Activated naive CD8-positive, alpha-beta T cell (primary cell): ENCODE data around the gene CACNA1D.

ENCODE experiments used
- H3K27ac Mint-ChIP-seq: one replicate; pipeline ENCODE4 v1.8.0; 2021; ENCODE audit warnings: mixed read lengths
- H3K27me3 Mint-ChIP-seq: one replicate; pipeline ENCODE4 v1.8.0; 2021; ENCODE audit warnings: mixed read lengths
- H3K36me3 Mint-ChIP-seq: one replicate; pipeline ENCODE4 v1.8.0; 2021; ENCODE audit warnings: mixed read lengths
- H3K4me1 Mint-ChIP-seq: one replicate; pipeline ENCODE4 v1.8.0; 2021; ENCODE audit warnings: low read depth, mixed read lengths
- H3K4me3 Mint-ChIP-seq: one replicate; pipeline ENCODE4 v1.8.0; 2021; ENCODE audit warnings: mild to moderate bottlenecking, mixed read lengths
- H3K9me3 Mint-ChIP-seq: one replicate; pipeline ENCODE4 v1.8.0; 2021; ENCODE audit warnings: low read depth, mixed read lengths

Gene CACNA1D

GRCh38 chr3:53815651-53816050 is 321.2 kb downstream of the CACNA1D start:
- no peak overlapping the region for H3K27ac Mint-ChIP-seq

GRCh38 chr3:53816425-53816824 is 322.0 kb downstream of the CACNA1D start:
- Mint-ChIP-seq H3K36me3 (no peaks in the 10 kb centered on the region), H3K4me1 (no peaks in the 10 kb centered on the region), H3K4me3 (no peak overlapping the region), H3K9me3 (no peaks in the 10 kb centered on the region), H3K27ac (no peak overlapping the region), H3K27me3 (no peaks in the 10 kb centered on the region)

More at GRCh38 chr3:53815651-53816050, 321.2 kb downstream of the CACNA1D start:
- Mint-ChIP-seq H3K9me3 (no peaks in the 10 kb centered on the region), H3K4me3 (no peak overlapping the region), H3K27me3 (no peaks in the 10 kb centered on the region), H3K36me3 (no peaks in the 10 kb centered on the region), H3K4me1 (no peaks in the 10 kb centered on the region)

- Mint-ChIP-seq H3K9me3 (no peaks in the 10 kb centered on the region), H3K27me3 (no peaks in the 10 kb centered on the region), H3K27ac (no peak overlapping the region), H3K36me3 (no peaks in the 10 kb centered on the region), H3K4me3 (no peak overlapping the region), H3K4me1 (no peaks in the 10 kb centered on the region)
Measured at GRCh38 chr3:53817211-53817610, 322.8 kb downstream of the CACNA1D start.

GRCh38 chr3:53817809-53818208 is 323.4 kb downstream of the CACNA1D start:
- Mint-ChIP-seq H3K4me1 (no peaks in the 10 kb centered on the region), H3K36me3 (no peaks in the 10 kb centered on the region), H3K9me3 (no peaks in the 10 kb centered on the region), H3K27me3 (no peaks in the 10 kb centered on the region), H3K4me3 (no peak overlapping the region), H3K27ac (no peak overlapping the region)

- no peaks in the 10 kb centered on the region for H3K4me1 Mint-ChIP-seq
- no peak overlapping the region for H3K4me3 Mint-ChIP-seq
- no peaks in the 10 kb centered on the region for H3K36me3 Mint-ChIP-seq
- no peak overlapping the region for H3K27ac Mint-ChIP-seq
- H3K9me3 Mint-ChIP-seq: no peaks in the 10 kb centered on the region
- no peaks in the 10 kb centered on the region for H3K27me3 Mint-ChIP-seq
Measured at GRCh38 chr3:53818221-53819162, 324.1 kb downstream of the CACNA1D start.

GRCh38 chr3:53819163-53819868 is 324.9 kb downstream of the CACNA1D start:
- Mint-ChIP-seq H3K27ac (no peak overlapping the region), H3K4me3 (no peak overlapping the region), H3K36me3 (no peaks in the 10 kb centered on the region), H3K9me3 (no peaks in the 10 kb centered on the region), H3K4me1 (no peaks in the 10 kb centered on the region), H3K27me3 (no peaks in the 10 kb centered on the region)

GRCh38 chr3:53820084-53820483 is 325.7 kb downstream of the CACNA1D start:
- no peaks in the 10 kb centered on the region for H3K4me1 Mint-ChIP-seq

GRCh38 chr3:53820756-53821580 is 326.6 kb downstream of the CACNA1D start:
- H3K4me1 Mint-ChIP-seq: no peaks in the 10 kb centered on the region
- H3K4me3 Mint-ChIP-seq: no peak overlapping the region
- no peak overlapping the region for H3K27ac Mint-ChIP-seq
- H3K27me3 Mint-ChIP-seq: no peaks in the 10 kb centered on the region
- no peaks in the 10 kb centered on the region for H3K9me3 Mint-ChIP-seq
- no peaks in the 10 kb centered on the region for H3K36me3 Mint-ChIP-seq

More at GRCh38 chr3:53820084-53820483, 325.7 kb downstream of the CACNA1D start:
- Mint-ChIP-seq H3K9me3 (no peaks in the 10 kb centered on the region), H3K27me3 (no peaks in the 10 kb centered on the region), H3K27ac (no peak overlapping the region), H3K36me3 (no peaks in the 10 kb centered on the region), H3K4me3 (no peak overlapping the region)

- H3K9me3 Mint-ChIP-seq: no peaks in the 10 kb centered on the region
- no peak overlapping the region for H3K27ac Mint-ChIP-seq
- H3K4me1 Mint-ChIP-seq: no peaks in the 10 kb centered on the region
- no peak overlapping the region for H3K4me3 Mint-ChIP-seq
- H3K27me3 Mint-ChIP-seq: no peaks in the 10 kb centered on the region
- no peaks in the 10 kb centered on the region for H3K36me3 Mint-ChIP-seq
Measured at GRCh38 chr3:53821631-53822121, 327.3 kb downstream of the CACNA1D start.

GRCh38 chr3:53822331-53822741 is 327.9 kb downstream of the CACNA1D start:
- Mint-ChIP-seq H3K27ac (no peak overlapping the region), H3K36me3 (no peaks in the 10 kb centered on the region), H3K4me3 (no peak overlapping the region), H3K9me3 (no peaks in the 10 kb centered on the region), H3K27me3 (no peaks in the 10 kb centered on the region), H3K4me1 (no peaks in the 10 kb centered on the region)

GRCh38 chr3:53823026-53823955 is 328.9 kb downstream of the CACNA1D start:
- Mint-ChIP-seq H3K27me3 (no peaks in the 10 kb centered on the region), H3K4me3 (no peak overlapping the region), H3K4me1 (no peaks in the 10 kb centered on the region), H3K36me3 (no peaks in the 10 kb centered on the region), H3K27ac (no peak overlapping the region), H3K9me3 (no peaks in the 10 kb centered on the region)

- H3K27me3 Mint-ChIP-seq: no peaks in the 10 kb centered on the region
- no peak overlapping the region for H3K27ac Mint-ChIP-seq
- no peak overlapping the region for H3K4me3 Mint-ChIP-seq
- no peaks in the 10 kb centered on the region for H3K4me1 Mint-ChIP-seq
- H3K9me3 Mint-ChIP-seq: no peaks in the 10 kb centered on the region
- H3K36me3 Mint-ChIP-seq: no peaks in the 10 kb centered on the region
Measured at GRCh38 chr3:53823956-53824657, 329.7 kb downstream of the CACNA1D start.

- Mint-ChIP-seq H3K4me3 (no peak overlapping the region), H3K27ac (no peak overlapping the region), H3K27me3 (no peaks in the 10 kb centered on the region), H3K4me1 (no peaks in the 10 kb centered on the region), H3K9me3 (no peaks in the 10 kb centered on the region), H3K36me3 (no peaks in the 10 kb centered on the region)
Measured at GRCh38 chr3:53824795-53825194, 330.4 kb downstream of the CACNA1D start.
